CMK (cell line): ENCODE results near the gene ADGRB3.
"Not testable (repeated sequence)": the region's sequence is repeated elsewhere in the genome, so short reads cannot be mapped to it uniquely, and the experiment has no call there.

Experiments used
- DNase-seq: peaks from one replicate; pipeline ENCODE4 v3.0.0-alpha.2; 2010; ENCODE audit warnings: low read depth

The ADGRB3 gene

DNA sequence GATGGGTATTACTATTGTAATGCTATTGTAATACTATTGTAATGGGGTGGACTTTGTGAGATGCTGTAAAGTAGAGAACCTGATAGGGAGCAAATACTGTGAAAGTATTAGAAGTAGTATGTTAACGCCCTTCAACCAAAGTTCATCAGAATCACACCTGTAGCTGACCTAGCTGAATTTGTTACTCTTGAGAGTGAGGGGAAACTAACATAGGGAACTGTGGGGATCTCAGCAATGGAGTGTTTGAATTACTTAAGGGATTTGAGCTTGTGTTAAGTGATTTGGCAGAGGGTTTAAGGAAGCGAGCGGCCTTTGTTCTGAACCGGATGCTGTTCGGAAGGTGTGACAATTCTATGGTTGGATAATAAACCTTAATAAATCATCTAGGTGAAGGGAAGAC is 312.6 kb downstream of the ADGRB3 start:
- DNase-seq: no peak

DNA sequence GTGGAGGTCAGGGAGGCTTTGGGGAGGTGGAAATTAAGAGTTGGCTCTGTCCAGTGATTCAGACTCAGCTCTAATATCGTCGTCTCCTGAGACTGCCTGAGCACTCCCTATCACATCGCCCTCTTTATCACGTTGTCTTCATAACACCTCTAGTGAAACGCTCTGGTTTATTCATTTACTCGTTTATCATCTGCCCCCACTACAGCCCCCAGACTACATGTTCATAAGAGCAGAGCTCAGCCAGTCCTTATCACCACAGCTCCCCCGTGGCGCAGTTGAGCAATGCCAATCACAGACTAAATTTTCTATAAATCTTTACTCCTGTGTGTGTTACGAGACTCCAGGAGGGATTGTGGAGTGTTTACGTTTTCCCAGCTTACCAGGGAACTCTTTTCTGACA is 316.2 kb downstream of the ADGRB3 start:
- DNase-seq: no peak

DNA sequence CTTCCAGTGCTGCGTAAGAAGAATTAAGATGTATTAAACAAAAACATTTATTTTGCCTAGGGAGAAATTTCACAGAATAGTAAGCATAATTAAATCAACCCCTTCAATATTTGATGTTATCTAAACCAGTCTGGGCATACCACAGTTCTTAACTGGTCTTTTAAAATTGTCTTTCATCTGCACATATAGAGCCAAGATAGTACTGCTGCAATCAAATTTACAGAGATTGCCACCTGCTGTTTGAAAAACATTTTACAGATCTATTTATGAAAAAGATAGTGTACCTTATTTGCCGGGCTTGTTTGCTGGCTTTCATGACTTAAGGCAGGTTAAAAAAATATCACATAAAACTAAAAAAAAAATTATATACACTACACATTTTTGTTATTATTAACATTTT is 323.2 kb downstream of the ADGRB3 start:
- DNase-seq: no peak

DNA sequence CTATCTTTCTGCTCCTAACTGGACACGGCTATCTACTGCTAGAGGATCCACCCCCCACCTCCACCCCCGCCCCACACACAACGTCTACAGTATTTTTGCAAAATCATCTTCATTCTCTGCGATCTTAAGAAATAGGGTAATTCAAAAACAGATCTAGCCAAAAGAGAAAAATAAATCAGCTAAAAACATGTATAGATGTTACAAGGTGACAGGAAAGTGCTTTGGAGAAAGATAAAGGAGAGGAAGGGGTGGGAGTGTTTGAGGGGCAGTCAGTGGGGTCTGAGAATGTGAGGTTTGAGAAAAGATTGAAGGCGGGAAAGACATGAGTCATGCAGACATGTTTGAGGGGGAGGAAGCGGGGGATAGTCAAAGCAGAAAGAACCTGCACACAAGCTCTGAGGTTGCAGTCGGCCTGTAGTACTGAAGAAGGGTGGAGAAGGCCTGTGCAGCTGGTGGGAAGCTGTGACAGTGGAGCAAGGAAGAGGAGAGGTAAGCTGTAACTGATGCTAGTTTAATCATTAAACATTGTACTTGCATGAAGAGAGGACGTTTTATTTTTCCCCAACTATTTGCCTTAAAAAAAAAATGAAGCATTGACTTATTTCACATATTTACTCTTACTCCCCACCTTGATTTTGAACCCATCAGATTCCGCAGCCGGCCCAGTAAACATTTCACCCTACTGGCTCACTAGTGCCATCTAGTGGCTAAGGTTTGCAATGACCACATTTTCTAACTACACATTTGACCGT is 332.6 kb downstream of the ADGRB3 start:
- DNase-seq: peak; percentile 24

DNA sequence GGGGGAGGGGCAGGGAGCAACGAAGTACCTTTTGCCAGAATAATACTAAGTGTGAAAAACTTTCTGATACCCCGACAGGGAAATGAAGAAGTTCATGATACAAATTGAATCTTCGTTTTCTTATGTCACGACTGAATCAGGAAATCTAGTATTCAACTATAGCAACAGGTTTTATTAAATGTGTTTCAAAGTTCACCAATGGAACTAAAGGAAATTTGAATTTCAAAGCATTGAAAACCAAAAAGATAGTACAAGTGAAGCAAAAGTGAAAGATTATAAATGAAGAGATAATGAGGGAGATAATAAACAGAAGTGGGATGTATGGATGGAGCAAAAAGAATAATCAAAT is 333.2 kb downstream of the ADGRB3 start:
- DNase-seq: no peak

DNA sequence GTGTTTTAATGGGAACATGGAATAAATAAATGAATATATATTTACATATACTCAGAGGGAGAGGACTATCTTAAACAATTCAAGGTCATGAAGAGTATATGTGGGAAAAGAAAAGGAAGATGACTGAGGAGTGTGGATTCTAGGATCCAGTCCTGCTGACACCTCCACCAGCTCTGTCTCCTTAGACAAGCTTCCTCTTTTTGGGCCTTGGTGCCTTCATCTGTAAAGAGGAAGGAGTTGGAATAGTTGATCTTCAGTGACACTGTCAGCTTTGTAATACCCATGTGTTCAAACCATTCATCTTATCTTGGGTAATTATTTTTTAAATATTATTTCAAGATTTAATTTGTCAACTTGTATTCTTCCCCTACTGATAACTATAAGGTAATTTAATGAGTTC is 338.0 kb downstream of the ADGRB3 start:
- no peak for DNase-seq

DNA sequence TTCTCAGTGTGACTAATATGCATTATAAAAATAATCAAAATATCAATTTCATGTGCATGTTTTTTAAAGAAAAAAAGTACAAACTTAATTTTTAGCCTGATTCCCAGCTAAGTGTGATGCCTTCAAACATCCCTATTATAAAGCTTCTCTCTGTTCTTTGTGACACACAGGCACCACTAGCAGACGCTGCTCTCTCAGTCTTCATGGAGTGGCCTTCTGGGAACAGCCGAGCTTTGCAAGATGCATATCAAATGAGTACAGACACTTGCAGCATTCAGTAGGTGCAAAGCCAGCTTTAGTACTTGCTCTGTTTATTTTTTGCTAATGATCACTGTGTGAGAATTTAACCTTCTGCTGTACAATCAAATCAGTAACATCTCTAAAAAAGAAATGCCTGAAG is 340.0 kb downstream of the ADGRB3 start:
- no peak for DNase-seq

DNA sequence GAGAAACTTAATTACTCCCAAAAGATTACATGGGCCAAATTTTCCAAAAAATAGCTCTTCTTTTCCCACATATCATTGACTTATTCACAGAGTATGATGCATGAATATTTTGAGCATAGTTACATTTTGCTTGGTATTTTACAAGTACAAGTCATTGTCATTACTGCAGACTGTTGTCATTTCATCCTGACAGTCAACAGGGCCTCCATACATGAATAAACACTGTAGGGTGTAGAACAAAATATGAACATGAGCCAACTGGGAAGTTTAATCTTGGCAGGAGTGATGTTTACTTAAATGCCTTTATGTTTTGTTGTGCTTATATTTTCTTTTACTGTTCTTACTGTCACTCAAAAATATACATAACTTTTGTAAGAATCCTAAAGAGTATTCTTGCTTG is 340.7 kb downstream of the ADGRB3 start:
- no peak for DNase-seq

DNA sequence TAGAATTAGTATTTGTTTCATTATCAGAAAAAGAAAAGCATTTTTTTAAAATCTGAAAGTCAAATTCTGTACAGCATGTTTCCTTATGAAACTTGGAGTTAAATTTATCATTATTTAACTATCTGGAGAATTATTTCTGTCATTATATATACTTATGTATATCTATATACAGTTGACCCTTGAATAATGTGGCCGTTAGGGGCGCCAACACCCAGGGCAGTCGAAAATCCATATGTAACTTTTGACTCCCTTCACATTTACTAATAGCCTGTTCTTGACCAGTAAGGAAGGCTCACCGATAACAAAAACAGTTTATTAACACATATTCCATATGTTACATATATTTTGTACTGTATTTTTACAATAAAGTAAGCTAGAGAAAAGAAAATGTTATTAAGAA is 341.2 kb downstream of the ADGRB3 start:
- DNase-seq: no peak

DNA sequence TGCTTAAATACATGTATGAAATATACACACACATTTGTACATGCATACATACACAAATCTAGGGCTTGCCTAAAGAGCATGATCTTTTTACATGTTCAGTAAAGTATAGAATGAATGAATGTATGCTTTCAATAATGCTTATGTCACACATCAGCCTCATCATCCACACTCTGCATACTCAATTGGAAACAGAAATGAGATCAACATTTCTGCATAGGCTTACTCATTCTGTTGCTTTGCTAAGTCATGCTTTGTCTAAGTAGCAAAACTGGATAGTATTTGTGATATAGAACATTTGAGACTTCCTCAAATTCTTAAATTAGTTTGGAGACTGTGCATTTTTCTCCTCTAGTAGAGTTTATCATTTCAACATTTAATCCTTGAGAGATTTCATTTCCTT is 343.3 kb downstream of the ADGRB3 start:
- no peak for DNase-seq

DNA sequence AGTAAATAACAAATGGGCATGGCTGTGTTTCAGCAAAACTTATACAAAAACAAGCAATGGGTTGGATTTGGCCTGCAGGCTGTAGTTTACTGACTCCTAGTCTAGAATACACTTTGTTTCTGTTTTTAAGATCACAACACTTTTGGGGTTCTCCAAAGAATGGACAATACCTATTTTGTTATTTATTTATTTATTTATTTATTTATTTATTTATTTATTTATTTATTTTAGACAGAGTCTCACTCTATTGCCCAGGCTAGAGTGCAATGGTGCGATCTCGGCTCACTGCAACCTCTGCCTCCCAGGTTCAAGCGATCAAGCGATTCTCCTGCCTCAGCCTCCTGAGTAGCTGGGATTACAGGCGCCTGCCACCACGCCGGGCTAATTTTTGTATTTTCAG is 346.6 kb downstream of the ADGRB3 start:
- not testable (repeated sequence) for DNase-seq

DNA sequence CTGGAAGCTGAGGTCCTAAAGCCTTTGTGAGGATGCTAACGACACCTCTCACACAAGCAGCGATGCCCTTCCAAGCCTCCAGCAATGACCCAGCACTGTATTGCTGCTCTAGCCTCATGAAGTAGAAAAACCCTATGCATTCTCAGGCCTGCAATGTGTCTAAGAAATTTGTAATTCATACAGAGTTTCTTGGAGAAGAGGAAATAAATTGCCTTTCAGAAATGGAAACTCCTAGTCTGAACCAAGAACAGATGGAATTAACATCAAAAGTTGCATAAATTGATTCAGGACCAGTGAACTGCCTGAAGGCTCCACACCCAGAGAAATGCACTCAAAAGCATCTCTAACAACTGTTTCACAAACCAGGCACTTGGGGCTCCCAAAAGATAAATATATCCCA is 353.6 kb downstream of the ADGRB3 start:
- DNase-seq: no peak

DNA sequence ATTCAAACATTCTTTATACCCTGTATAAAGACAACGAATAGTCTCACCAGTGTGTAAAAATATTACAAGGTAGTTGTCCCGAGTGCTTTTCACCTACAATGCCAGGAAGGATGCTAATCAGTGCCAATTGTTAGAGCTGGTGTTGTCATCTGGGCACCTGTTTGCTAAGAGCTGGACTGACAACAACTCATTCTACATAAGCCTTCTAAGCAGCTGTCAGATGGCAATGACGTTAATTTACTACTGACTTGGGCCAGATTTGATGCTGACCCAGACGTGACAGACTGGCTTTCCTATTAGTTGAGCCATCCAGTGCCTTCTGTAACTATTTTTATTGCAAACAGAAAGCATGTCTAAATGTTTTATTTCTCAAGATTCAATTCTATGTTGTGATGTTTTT is 355.2 kb downstream of the ADGRB3 start:
- no peak for DNase-seq

DNA sequence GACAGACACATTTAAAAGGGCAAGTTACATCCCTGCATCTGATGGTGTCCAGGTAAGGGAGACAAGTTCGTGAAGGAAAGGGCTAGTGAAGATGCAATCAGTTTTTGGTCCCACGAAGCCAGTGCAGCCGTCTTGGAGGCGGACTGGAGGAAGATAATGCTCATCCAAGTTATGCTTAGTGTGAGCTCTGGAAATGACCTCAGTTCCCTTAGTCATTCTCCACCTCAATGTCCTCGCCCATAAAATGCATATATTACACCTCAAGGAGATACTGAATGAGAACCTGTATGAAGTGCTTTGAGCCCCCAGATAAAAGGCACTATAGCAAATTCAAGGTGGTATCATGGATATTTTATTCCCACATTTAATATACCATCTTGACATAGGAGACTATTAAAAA is 358.8 kb downstream of the ADGRB3 start:
- no peak for DNase-seq

DNA sequence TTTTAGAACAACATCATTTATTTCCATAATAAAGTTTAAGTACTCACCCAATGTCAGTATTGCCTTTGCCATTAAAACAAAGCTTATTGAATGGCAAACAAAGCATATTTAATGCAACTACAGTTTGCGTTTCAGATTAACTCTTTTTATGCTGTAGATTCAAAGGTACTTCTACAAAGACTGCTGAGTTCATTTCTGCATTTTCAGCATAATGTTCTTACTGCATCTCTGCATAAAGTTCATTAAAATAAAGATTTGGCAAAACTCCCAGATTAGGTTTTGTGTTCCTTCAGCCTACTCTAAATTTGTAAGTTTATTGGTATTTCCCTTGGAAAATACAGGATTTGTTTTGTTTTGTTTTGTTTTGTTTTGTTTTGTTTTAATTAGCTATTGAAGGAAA is 359.4 kb downstream of the ADGRB3 start:
- no peak for DNase-seq

DNA sequence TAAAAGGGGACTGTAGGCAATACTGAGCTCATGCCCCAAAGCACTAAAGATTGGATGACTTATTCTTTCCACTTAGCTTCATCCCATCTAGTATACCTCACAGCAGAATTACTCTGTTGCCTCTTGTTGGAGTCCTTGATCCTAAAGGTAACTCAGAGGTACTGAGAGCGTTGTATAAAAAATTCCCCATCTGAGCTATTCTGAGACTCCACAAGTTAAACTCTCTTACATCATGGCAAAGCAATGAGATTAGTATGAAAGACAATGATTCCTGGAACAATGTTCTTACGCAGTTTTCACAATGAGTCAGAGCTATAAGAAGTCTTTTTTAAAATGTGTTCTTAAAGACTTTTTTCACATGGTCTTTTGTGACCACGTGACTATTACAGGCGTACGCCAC is 370.1 kb downstream of the ADGRB3 start:
- DNase-seq: no peak

DNA sequence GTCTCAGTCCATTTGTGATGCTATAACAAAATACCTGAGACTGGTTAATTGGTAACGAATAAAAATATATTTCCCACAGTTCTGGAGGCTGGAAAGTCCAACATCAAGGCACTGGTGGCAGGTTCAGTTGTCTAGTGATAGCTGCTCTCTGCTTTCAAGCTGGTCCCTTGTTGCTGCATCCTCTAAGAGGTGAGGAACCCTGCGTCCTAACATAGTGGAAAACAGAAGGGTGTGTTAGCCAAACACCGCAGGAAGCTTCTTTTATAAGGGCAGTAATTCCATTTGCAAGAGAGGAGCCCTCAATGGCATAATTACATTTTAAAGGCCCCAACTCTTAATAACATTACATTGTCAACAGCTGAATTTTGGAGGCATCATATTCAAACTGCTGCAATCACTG is 372.7 kb downstream of the ADGRB3 start:
- no peak for DNase-seq

DNA sequence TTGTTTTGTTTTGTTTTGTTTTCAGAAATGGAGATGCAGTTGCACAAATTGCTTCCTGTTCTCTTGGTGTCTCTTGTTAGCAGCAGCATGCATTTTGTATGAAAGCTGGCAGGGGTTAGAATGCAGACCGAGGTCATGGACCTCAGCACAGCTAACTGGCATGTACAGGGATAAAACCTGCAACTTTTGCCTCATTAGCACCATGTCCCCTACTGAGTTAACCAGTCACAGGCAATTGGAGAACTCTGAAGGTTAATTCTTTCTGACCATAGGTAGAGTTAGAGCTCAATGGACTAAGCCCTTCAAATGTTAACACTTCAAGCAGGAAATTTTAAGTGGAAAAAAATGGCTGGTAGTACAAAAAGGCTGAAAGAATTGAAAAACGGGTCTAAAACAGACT is 377.1 kb downstream of the ADGRB3 start:
- DNase-seq: no peak

DNA sequence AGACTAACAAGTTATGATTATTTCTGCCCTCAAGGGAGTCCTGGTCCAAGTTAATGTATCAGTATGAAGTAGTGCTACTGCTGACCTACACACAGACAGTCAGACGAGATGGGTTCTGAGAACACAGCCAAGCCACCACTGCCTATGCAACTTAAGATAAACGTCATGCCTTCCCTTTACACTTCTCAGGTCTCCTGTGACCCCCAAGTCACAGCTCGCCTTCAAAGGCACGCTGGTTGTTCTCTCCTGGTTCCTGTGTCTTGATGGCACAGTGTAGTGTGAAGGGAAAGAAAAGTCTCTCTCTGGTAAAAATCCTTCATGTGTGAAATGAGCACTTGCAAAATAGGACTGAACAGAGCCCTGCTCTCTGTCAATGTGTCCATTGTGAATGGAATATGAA is 377.8 kb downstream of the ADGRB3 start:
- no peak for DNase-seq

DNA sequence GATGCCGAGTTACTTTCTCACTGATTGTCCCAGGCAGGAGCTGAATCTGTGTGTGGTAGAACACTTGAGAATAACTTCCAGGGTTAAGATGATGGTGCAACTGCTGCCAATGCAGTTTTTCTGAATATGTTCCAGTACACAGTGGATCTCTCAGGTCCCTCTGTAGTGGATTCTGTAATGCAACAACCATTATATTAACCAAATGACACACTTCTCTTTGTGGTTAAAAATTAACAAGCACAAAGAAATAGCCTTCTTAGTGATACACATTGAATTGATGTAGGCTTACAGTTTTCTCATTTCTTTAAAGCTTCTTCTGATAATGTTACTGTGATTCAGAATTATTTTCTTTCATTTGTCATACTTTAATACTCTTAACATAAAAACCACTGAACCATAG is 383.8 kb downstream of the ADGRB3 start:
- no peak for DNase-seq

DNA sequence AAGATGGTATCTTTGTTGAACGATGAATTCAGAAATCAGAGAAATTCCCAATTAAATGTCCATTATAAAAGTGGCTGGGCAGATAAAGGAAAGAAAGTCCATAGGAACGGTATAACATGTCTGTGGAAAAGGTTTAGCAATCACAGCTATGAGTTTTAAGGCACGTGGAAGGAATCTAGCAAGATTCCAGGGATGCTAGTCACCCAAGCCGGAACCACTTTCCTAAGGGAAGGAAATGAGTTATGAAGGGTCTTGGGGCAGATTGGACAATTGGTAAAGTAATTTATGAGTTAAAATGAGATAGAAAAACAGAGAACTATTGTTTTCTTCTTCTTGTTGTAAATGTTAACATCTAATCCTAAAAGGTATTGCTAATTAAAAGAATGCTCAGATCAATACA is 384.8 kb downstream of the ADGRB3 start:
- DNase-seq: no peak

DNA sequence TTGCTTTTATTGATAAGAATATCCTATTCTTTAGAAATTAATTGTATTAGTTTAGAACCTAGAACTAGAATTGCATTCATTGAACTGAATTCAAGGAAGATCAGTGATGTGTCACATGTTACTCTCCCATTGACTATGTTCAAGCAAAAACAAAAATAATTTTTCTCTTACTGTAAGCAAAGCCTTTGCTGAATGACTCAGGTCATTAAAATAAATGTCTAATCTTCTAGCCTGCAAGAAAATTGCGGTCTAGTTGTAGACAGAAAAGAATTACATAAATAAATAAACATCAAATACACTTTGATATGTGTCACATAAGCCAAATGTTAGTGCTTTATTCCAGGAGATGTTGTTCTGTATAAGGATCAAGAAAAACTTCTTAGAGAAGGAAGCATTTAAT is 387.9 kb downstream of the ADGRB3 start:
- no peak for DNase-seq

DNA sequence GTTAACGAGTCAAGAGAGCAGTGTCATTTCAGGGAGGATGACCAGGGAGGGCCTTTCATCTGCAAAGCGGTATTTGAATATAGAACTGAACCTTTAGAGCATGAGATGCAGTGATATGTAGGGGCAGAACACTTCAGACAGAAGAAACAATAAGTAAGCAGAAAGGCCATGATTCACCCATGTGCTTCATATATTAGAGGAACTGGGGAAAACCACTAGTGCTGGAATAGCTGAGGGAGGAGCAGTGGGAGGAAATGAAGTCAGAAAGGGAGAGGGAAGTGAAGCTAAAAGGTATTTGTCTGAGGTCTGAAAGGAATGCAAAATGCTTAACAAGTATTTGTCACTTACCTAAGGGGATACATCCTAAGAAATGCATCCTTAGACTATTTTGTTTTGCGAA is 391.2 kb downstream of the ADGRB3 start:
- DNase-seq: no peak

DNA sequence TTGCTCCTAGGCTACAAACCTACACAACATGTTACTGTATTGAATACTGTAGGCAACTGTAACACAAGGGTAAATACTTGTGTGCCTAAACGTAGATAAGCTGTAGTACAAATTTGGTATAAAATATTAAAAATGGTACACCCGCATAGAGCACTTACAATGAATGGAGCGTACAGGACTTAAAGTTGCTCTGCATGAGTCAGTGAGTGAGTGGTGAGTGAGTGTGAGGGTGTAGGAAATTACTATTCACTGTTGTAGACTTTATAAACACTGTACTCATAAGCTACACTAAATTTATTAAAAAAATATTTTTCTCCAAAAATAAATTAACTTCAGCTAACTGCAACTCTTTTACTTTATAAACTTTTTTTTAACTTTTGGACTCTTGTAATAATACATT is 391.6 kb downstream of the ADGRB3 start:
- DNase-seq: no peak

DNA sequence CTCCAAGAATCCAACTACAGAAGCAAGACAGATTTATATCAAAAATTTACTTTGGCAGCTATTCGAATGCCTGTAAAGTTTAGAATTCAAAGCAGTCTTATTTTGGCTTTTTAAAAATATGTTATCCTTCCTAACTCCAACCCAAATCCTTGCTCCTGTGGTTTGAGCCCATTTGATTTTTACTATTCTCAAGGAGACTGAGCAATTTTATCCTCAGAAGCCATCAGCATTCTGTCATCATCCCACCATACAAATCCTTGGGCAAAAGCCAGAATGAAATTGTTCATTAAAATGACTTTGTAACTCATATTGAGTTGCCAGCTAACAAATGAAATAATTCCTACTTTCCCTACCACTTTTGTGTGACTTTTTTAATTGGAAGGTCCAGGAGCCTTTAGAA is 392.8 kb downstream of the ADGRB3 start:
- DNase-seq: no peak
